ENCODE measurements around the gene METTL23.
"Not testable (repeated sequence)": the region's sequence is repeated elsewhere in the genome, so short reads cannot be mapped to it uniquely, and the experiment has no call there.

Gene METTL23

DNA sequence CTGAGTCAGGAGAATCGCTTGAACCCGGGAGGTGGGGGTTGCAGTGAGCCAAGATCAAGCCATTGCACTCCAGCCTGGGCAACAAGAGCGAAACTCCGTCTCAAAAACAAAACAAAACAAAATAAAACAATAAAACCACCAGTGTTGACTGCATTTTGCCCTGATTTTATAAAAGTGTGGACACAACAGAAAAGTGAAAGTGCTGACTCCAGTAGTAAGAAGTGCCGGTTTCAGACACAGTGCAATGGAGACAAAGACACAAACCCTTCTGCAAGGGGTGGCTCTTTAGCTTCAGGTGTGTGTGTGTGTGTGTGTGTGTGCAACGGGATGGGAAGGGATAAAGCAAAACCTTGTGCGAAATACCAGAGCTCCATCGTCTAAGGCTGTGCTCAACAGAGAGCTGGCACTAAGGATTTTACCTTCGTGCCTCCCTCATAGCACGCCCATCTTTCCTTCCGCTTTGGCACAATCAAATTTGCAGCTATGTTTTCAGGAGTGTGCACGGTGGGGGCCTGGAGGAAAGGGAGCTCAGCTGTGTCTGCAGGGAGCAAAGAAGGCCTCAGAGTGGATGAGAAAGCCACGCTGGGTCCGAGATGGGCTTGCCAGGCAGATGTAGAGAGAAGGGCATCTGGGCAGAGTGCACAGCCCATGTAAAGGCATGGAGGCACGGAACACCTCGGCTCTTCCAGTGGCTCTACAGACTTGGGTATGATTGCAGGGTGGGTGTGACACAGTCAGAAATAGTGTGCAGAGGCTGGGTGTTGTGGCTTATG is 31.4 kb upstream of the METTL23 start:
- no peak for DNase-seq (ENCODE audit: low read depth in 4 of 4, low spot score in 1 of 4)

DNA sequence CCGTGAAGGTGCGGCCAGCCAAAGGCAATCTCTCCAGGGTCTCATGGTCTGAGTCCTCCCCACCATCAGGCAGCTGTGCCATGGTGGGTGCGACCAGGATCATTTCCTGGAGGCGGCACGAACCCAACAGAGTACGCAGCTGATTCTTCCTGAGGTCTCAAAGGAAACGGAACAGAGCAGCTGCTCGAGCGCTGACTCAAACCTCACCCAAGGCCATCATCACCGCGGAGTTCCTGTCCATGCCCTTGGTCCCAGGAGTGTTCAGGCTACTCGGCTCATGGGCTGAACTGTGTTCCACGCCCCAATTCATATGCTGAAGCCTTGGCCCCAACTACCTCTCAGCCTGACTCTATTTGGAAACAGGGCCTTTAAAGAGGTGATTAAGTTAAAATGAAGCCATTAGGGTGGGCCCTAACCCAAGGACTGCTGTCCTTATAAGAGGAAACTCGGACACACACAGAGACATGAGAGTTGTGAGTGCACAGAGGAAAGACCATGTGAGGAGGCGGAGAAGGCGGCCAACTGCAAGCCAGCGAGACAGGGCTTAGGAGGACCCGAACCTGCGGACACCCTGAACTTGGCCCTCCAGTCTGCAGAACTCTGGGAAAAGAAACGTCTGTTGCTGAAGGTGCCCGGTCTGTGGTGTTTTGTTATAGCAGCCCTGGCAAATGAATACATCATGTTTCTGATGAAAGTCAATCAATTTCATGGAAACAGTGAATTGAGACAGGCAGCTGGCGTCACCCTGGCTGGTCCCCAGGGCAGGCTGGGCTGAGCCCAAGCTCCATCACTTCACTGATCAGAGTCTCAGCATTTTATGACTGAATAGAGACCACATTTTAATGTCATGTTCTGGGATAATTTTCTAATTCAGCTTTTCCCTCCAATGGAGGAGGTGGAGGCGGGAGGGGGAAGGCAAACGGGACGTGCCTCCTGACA is 29.6 kb upstream of the METTL23 start:
- no peak for DNase-seq (ENCODE audit: low read depth in 4 of 4, low spot score in 1 of 4)

DNA sequence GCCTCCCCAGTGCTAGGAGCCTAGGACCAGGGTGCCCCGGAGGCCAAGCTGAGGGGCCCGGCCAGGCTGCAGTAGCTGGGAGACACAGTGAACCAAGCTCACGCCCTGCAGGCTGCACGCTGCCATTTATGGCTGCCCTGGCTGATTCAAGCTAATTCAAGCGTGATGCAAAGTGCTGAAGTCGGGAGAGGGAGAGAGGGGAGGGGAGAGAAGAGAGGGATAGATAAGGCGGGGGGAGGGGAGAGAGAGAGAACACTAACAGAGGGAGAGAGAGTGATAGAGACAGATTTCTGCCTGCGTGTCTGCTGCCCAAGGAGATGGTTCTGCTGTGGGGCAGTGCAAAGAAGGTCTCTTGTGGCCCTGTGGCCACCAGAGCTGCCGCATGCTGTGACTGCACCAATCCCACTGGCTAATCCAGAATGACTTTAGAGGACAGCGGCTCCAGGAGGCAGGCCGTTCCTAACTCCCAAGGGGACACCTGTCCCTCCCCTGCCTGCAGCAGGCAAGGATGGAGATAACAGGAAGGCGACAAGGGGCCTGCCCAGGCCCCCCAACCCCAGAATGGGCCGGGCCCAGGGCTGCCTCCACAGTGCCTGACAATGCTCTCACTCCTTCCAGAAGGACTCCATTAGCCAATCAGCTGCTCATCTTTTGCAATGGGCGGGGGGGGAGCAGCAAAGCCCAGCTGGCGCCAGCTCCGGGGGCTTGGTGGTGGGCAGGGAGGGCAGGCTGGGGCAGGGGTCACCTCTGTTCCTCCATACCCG is 28.8 kb upstream of the METTL23 start:
- DNase-seq (ENCODE audit: low read depth in 4 of 4, low spot score in 1 of 4) = no peak

DNA sequence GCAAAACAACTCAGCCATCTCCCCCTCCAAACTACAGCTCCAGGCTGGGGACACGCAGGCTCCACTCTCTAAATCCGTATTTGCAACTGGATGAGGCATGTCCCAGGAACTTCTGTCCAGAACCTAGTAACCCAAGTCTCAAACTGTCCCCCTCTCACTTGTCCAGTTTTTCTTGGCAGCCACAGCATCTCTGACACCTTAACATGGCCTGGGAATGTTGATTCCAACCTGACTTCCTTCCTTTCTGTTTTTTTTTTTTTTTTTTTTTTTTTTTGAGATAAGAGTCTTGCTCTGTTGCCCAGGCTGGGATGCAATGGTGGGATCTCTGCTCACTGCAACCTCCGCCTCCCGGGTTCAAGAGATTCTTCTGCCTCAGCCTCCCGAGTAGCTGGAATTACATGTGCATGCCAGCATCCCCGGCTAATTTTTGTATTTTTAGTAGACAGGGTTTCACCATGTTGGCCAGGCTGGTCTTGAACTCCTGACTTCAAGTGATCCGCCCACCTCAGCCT is 28.1 kb upstream of the METTL23 start:
- DNase-seq (ENCODE audit: low read depth in 4 of 4, low spot score in 1 of 4) = not testable (repeated sequence)

DNA sequence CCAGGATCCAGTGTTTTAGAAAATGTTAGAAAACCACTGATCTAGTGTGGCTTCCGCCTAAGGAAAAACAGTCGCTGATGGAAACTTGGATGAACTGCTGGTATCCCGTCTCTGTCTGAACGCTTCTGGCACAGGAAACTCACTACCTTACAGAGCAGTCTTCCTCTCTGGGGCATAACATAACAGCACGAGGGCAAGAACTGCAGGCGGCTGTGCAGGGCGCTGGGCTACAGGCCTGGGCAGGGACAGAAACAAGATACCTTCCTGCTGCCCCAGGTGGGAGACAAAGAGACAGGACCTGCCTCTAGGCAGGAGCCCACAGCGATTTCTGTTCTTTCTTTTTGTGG is 26.4 kb upstream of the METTL23 start:
- DNase-seq (ENCODE audit: low read depth in 4 of 4, low spot score in 1 of 4) = no peak

DNA sequence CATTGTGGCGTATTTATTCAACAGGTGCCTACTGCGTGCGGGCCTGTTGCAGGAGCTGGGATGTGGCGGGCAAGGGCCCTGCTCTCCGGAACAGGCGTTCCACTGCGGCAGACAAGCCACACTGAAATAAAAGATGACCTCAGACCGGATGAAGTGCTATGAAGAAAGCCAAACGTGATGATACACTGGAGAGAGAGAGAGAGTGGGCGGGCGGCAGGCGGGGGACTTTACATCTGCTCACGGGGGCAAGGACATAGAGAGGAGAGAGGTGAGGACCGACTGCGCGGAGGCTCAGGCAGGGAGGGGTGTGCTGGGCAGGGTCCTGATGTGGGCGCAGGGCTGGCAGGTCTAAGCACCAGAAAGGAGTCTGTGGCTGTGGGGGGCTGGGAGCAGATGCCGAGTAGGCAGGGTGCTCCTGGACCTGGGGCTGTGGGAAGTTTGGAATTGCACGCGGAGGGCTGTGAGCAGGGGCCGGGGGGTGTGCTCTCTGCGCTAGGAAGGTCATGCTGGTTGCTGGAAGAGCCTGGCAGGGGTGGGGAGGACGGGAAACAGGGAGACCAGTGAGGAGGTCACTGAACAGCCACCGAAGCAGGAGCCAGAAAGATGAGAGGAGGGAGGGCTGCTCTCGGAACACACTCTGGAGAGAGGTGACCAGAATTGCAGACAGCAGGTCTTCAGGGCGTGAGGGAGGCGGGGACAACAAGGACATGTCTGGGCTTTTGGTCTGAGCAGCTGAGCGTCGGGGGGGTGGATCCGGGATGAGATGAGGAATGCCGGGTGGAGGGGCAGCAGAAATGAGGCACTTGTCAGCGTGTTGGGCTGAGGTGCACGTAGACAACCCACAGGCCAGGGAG is 25.8 kb upstream of the METTL23 start:
- DNase-seq (ENCODE audit: low read depth in 4 of 4, low spot score in 1 of 4) = no peak

DNA sequence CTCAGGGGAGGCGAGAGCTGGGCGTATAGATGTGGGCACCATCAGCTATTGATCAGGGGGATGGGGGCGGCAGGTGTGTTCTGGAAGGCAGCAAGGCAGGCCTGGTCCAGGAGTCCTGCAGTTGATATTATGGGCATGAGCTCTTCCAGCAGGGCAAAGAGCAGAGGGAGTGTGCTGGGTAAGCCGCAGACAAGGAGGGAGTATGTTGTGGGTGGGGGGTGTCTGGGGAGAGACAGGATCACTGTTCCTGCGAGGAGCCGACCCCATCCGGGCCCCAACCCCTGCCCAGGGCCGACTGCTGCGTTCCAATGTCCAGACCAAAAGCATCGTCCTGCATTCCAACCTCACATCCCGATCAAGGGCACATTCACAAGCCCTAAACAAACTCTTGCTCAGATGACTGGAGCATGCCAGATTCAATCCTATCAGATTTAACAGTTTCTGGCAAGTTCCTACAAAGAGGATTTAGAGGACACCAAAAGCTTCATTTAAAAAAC is 25.1 kb upstream of the METTL23 start:
- DNase-seq (ENCODE audit: low read depth in 4 of 4, low spot score in 1 of 4) = no peak

DNA sequence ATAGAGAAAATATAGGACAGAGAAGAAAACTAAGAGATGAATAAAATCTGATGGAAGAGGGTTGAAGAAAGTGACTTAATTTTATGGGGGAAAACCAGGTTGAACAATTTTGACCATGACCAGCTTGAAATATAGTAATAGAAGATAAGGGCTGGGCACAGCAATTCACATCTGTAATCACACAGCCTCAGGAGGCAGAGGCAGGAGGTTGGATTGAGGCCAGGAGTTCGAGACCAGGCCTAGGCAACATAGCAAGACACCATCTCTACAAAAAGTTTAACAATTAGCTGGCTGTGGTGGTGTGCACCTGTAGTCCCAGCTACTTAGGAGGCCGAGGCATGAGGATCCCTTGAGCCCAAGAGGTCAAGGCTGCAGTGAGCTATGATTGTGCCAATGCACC is 24.6 kb upstream of the METTL23 start:
- no peak for DNase-seq (ENCODE audit: low read depth in 4 of 4, low spot score in 1 of 4)

DNA sequence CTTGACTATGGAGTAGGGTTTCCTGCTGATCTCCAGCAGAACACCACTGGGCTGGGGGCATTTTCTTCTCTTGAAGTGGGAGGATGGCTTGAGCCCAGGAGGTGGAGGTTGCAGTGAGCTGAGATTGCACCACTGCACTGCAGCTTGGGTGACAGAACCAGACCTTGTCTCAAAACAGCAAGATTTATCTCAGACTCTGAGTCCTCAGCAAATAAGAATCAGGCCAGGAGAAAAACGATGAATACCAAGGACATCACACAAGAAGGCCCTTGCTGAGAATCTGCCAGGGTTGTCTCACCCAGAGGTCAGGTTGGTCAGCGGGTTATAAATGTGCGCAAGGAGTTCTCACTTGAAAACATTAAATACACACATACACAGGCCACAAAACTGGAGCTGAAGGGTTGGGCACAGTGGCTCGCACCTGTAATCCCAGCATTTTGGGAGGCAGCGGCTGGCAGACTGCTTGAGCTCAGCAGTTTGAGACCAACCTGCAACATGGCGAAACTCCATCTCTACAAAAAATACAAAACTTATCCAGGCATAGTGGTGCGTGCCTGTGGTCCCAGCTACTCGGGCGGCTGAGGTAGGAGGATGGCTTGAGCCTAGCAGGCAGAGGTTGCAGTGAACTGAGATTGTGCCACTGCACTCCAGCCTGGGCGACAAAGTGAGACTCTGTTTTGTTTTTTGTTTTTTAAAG is 23.6 kb upstream of the METTL23 start:
- DNase-seq (ENCODE audit: low read depth in 4 of 4, low spot score in 1 of 4) = no peak

DNA sequence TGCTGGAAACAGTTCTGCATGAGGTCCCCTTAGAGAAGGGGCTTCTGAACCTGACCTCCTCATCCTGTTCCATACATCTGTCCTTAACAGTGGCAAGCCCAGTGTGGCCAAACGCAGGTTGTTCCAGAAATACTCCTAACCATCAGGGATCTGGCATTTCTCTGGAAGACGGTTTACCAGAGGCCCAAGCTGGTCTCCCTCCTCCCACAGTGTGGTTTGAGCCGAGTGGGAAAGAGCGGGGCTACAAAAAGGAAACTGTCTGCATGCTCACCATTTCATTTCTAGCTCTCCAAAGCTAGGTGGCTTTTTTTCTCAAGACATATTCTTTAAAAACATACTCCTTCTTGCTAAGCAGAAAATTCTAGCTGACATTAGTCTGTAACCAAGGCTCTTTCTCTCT is 21.8 kb upstream of the METTL23 start:
- no peak for DNase-seq (ENCODE audit: low read depth in 4 of 4, low spot score in 1 of 4)

DNA sequence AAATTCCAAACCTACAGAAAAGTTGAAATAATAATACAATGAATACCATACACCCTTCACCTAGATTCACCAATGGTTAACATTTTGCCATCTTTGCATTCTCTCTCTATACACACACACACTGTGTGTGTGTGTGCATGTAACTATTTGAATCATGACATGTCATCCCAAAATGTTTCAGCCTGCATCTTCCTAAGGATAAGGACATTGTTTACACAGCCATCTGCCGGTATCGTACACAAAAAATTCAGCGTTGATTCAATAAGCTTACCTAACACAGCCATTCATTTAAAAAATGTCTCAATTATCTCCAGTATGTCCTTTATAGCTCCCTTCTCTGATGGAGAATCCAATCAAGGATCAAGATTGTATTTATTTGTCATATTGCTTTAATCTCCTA is 19.8 kb upstream of the METTL23 start:
- DNase-seq (ENCODE audit: low read depth in 4 of 4, low spot score in 1 of 4) = no peak

DNA sequence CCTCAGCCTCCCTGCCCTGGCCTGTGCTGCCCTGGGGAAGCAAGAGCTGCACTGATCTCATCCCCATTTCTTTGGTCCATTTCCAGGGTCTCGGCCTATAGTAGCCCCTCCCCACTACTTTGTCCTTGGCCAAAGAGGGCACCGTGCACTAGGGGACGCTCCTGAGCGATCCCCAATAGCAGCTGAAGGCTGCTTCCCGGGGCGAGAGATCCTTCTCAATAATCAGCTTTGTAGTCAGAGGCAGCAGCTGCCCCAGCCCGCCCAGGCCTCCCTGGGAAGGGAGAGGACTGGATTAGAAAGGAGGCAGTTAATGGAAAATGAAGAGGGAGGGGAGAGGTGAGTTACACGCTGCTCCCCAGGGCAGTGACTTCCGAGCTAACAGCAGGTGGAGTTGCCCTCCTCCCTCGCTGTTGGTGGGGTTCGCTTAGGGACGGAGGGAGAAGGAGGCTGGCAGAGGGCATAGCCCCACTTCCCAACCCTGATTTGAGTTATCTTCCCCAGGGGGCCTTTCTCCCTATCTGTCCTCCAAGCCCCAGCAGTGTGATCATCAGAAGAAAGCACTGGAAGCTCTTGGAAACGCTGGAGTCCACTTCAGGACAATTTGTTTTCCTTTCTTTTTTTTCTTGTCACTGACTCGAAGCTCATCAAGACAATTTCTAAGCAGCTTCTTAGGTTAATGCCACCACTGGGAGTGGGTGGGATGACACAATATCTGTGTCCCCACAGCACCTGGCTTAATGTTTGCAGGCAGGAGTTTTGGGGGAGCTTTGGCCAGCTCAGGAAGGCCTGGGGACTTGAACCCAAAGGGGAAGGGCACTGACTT is 18.4 kb upstream of the METTL23 start:
- no peak for DNase-seq (ENCODE audit: low read depth in 4 of 4, low spot score in 1 of 4)

DNA sequence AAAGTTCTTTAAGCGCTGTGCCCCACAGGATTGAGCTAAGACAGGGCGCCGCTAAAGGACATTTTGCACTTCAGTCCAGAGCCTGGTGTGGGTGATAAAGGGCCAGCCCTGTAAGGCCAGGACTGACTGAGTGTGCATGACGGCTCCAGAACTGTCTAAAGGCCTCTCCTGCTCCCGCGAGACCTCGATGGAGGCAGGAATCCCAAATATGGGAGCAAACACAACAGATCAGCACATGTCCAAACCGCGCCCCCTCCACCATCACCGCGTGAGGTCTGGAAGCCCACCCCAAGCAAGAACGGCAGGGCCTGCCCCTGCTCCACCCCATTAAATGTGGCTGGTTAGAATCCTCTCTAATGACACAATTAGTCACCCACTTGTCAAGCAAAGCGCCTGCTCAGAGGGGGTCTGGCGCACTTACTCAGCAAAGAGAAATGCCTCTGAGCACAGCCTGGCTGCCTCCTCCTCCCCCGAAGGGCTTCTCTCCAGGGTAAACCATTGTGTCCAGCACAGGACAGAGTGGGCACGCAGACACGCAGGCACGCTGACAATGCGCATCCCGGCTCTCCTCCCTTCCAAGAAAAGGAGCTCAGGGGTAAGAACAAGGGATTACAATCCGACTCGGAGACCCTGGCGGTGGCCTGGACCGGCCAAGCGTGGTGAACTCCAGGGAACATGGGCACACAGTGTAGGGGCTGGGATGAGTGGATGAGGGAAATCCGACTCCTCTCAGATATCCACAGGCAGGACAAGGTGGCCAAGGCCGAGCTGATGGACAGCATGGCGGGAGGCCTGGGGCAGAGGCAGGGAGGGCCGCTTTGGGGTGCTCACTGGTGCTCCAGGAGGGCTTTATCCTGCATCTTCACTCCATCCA is 17.3 kb upstream of the METTL23 start:
- DNase-seq (ENCODE audit: low read depth in 4 of 4, low spot score in 1 of 4) = no peak

DNA sequence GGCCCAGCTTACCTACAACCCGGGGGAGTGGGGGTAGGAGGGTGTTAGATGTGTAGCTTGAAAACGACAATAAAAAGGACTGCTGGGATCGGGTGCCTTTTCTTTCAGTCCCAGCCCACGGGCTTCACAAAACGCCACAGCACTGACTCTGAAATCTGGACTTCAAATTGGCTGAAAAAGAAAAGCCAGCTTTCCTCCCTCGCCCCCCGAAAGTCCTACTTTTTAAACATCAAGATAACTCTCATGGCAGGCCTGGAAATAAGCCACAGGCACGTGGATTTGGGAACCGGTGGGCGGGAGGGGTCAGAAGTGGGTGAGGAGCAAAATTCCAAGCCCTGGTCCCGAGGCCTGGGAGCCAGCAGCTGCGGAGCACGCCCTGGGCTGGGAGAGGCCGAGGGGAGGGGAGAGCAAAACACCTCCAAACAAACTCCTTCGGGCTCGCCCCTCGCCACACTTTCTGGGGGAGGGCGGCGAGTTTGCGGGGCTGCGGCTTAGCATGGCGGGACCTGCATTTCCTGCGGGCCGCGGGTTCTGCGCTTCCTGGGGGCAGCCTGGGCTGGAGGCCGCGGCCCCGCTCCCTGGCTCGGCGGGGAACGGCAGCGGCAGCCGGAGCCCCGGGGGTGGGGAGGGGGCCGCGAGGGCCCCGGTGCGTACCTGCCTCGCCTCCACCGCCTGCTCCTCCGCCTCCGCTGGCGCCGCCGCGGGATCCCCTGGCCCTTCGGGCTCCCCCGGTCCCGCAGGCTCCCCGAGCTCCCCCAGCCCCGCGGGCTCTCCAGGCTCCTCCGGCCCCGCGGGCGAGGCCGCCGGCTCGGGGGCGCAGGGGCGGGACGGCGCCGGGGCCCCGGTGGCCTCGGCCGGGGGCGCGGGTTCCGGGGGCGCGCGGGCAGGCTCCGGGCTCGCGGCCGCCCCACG is 16.4 kb upstream of the METTL23 start:
- DNase-seq (ENCODE audit: low read depth in 4 of 4, low spot score in 1 of 4) = not testable (repeated sequence)

DNA sequence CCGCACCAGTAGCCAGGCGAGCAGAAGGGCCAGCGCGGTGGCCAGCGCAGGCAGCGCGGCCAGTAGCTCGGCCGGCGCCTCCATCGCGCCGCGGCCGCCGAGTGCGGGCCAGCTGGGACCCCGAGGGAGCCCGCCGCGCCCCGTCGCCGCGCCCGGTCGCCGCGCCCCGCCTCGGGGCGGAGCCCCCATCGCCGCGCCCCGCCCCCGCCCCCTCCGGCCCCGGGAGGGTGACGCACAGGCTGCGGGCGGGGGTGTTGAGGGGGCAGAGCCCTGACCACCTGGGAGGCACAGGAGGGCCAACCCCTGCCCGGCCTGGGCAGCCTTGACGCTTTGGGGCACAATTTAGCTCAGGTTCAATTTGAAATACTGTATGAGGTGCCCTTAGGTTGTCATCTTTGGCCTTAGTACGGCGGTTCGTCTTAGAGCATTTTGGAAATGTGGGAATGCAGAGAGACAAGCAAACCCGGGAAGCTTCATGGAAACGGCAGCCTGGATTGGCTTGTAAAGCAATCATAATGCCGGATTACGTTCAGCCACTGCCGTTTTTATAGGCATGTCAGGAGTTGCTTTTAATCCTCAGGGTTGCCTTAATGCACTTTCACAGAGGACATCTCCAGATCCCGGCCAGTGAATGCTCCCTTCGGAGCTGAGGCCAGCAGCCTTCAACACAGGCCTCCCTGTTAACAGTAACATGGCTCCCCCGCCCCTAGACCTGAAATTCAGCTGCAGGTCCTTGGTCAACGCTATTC is 15.6 kb upstream of the METTL23 start, which contains the start of gene MXRA7:
Gene MXRA7, minus strand, starts transcription at position 103 of the 749 bp plus-strand sequence. Its CDS starts 19 bp downstream, at position 84.
- peak in 3 of 4 experiments; percentile 20 to 36 (median 35) for DNase-seq (ENCODE audit: low read depth in 4 of 4, low spot score in 1 of 4)

DNA sequence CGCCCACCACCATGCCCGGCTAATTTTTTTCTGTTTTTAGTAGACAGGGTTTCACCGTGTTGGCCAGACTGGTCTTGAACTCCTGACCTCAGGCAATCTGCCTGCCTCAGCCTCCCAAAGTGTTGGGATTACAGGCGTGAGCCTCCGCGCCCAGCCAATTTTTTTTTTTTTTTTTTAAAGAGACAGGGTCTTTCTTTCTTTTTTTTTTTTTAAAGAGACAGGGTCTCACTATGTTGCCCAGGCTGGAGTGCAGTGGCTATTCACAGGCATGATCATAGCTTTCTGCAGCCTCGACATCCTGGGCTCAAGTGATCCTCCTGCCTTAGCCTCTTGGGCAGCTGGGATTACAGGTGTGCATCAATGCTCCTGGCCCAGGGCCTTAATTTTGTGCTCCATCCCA is 14.3 kb upstream of the METTL23 start:
- DNase-seq (ENCODE audit: low read depth in 4 of 4, low spot score in 1 of 4) = not testable (repeated sequence)
